Spinal cord (tissue), 10 donors: ENCODE measurements around the gene FAM168B. TPM values are rescaled to one million over a fixed set of nuclear protein-coding genes. Genes with fewer than 3 reads are reported as not detected.
"Not testable (repeated sequence)": the region's sequence is repeated elsewhere in the genome, so short reads cannot be mapped to it uniquely, and the experiment has no call there.

ENCODE experiments used
- DNase-seq, 6 donors: peaks; one replicate each; pipeline versions ENCODE4 v3.0.0 to v3.0.0-alpha.2; 2013 to 2015; ENCODE audit warnings: low spot score in 6 of 6, low read depth in 4 of 6
- H3K27ac ChIP-seq: one replicate; pipeline ENCODE4 v1.5.1; 2013; ENCODE audit warnings: low read depth, low read length, control low read depth
- H3K27me3 ChIP-seq: one replicate; pipeline ENCODE4 v1.6.1; 2013; ENCODE audit warnings: low read length; ENCODE audit not compliant: control insufficient read depth, insufficient read depth
- H3K36me3 ChIP-seq: one replicate; pipeline ENCODE4 v1.6.1; 2013; ENCODE audit warnings: low read length; ENCODE audit not compliant: control insufficient read depth, insufficient read depth
- H3K4me1 ChIP-seq: one replicate; pipeline ENCODE4 v1.6.1; 2013; ENCODE audit warnings: low read length; ENCODE audit not compliant: control insufficient read depth, insufficient read depth
- H3K4me3 ChIP-seq: one replicate; pipeline ENCODE4 v1.5.1; 2013; ENCODE audit warnings: low read depth, low read length, control low read depth
- H3K9me3 ChIP-seq: one replicate; pipeline ENCODE4 v1.6.1; 2013; ENCODE audit warnings: low read length; ENCODE audit not compliant: control insufficient read depth, insufficient read depth
- WGBS: methylation state at CpG from one replicate; pipeline ENCODE4 v1.1.5; 2013; ENCODE audit warnings: missing lambda C conversion rate; ENCODE audit not compliant: insufficient coverage; 5-methylcytosine and 5-hydroxymethylcytosine counted together
- polyA plus RNA-seq, 2 donors: library from polyadenylated mRNA; unstranded; fragments of 120-200 nt; gene quantifications; one replicate each; pipeline ENCODE4 v1.2.1, GENCODE V29; 2013; ENCODE audit not compliant: insufficient read length in 2 of 2
- total RNA-seq, 2 donors: library from RNA; depleted of rRNA in 1 of 2; stranded (reverse); fragments of 120-200 nt in 1 of 2; fragments of >200 nt in 1 of 2; gene quantifications; one replicate each; pipeline versions ENCODE4 v1.2.3 to v1.2.4, GENCODE V29; 2013 to 2014
- donor health status: healthy.

FAM168B gene
- total and polyA plus RNA-seq, 4 donors, result 76.0 to 172 (median 133) TPM

DNA sequence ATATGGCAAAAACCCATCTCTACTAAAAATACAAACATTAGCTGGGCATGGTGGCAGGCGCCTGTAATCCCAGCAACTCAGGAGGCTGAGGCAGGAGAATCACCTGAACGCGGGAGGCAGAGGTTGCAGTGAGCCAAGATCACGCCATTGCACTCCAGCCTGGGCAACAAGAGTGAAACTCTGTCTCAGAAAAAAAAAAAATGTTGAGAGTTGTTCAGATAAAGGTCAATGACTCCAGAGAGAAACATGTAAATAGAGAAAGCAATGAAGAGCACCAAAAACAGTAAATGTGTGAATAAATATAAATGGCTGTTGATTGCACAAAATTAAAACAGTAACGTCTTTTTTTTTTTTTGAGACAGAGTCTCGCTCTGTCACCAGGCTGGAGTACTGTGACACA is 13.3 kb downstream of the FAM168B start:
- peaks cover 49% of the 10 kb centered on the region for H3K36me3 ChIP-seq
- H3K4me3 ChIP-seq, H3K4me1 ChIP-seq, H3K27ac ChIP-seq, DNase-seq, H3K27me3 ChIP-seq, H3K9me3 ChIP-seq: not testable (repeated sequence)
- WGBS, result 91% methylated on average over 6 of the region's 6 CpGs

DNA sequence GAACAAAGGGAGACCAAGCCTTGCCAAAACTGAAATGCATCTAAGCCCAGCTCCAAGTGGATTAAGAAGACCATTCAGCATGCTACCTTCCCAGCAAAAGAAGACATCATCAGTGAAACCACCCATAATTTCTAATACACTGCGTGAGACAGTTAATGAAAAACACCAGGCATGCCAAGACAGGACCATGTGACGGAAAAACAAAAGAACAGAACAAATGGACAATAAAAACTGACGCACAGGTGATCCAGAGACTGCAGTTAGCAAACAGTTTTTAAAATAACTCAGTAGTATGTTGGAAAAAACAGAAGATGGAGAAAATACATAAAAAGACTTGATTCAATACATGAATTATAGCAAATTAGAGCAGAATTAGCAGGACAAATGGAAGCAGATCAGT is 15.3 kb downstream of the FAM168B start:
- no peaks in the 10 kb centered on the region for H3K9me3 ChIP-seq
- no CpG with 5 or more reads among the region's 3 CpGs for WGBS

DNA sequence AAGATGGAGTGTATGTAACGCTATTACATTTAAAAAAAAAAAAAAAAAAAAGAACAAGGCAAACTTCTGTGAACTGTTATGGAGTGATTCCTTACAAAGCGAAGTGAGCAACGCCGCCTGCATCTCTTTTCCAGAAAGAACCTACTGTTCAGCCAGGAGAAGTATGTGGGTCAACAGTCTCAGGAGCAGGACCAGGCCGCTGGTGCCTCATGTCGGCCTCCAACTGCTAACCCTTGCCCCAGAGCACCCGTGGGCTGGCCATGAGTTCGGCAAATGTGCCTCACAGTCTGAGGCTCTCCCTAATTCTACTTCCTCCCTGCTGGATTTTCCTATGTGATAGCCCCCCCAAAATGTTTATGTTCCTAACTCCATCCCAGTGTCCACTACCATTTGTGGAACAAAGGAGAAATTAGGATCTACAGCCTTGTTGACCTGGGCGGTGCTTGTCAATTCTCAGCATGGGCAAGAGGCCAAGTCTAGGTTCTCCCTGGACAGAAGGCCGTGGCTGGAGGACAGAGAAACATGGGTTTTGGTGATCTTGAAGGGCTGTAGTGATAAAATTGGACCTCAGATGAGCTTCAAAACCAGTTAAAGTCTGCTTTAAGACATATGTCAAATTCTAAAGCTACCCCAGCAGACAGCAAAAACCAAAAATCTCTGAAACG is 15.9 kb downstream of the FAM168B start:
- 94% methylated on average over 9 of the region's 11 CpGs for WGBS
- H3K9me3 ChIP-seq, result no peaks in the 10 kb centered on the region
- no peak overlapping the region for H3K4me3 ChIP-seq
- no peaks in the 10 kb centered on the region for H3K27me3 ChIP-seq
- DNase-seq, result no peak
- no peak overlapping the region for H3K27ac ChIP-seq
- no peaks in the 10 kb centered on the region for H3K4me1 ChIP-seq
- peaks cover 63% of the 10 kb centered on the region for H3K36me3 ChIP-seq

More for the DNA sequence above, 15.3 kb downstream of the FAM168B start:
- Histone ChIP-seq H3K27me3 (no peaks in the 10 kb centered on the region), H3K36me3 (peaks cover 60% of the 10 kb centered on the region), H3K4me1 (no peaks in the 10 kb centered on the region), H3K4me3 (no peak overlapping the region), H3K27ac (no peak overlapping the region)
- no peak for DNase-seq

DNA sequence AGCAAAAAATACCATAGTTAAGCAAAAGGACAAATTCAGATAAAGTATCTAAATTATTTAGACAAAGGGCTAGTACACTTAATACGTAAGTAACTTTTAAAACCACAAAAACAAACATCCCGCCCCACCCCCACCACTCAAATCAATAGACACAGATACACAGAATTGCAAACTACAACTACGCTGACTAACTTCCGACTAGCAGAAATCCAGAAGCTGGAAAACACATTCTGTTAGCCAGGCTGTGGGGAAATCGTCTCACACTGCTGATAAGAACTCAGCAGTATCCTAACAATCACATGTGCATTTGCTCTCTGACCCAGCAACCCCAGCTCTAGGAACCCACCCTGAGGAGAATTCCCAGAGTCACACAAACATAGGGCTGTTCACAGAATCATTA is 16.6 kb downstream of the FAM168B start:
- Histone ChIP-seq H3K9me3 (no peaks in the 10 kb centered on the region), H3K4me3 (no peak overlapping the region), H3K27ac (no peak overlapping the region), H3K36me3 (peaks cover 64% of the 10 kb centered on the region), H3K4me1 (no peaks in the 10 kb centered on the region), H3K27me3 (no peaks in the 10 kb centered on the region)
- no peak for DNase-seq
- WGBS, result 97% methylated on average over 4 of the region's 5 CpGs

DNA sequence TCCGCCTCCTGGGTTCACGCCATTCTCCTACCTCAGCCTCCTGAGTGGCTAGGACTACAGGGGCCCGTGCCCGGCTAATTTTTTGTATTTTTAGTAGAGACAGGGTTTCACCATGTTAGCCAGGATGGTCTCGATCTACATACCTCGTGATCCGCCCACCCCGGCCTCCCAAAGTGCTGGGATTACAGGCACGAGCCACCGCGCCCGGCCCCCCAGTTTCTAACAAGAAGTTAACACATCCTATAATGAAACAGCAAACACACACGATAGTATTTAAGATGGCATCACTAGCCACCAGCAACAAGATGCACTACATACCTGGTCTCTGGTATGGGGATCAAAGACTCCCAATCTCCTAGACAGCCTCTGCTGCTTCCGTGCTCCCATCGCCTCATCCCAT is 17.7 kb downstream of the FAM168B start:
- not testable (repeated sequence) for H3K4me1 ChIP-seq, H3K4me3 ChIP-seq, H3K9me3 ChIP-seq, H3K27ac ChIP-seq, DNase-seq, H3K27me3 ChIP-seq
- H3K36me3 ChIP-seq, result peaks cover 58% of the 10 kb centered on the region
- WGBS, result 94% methylated on average over 3 of the region's 15 CpGs

DNA sequence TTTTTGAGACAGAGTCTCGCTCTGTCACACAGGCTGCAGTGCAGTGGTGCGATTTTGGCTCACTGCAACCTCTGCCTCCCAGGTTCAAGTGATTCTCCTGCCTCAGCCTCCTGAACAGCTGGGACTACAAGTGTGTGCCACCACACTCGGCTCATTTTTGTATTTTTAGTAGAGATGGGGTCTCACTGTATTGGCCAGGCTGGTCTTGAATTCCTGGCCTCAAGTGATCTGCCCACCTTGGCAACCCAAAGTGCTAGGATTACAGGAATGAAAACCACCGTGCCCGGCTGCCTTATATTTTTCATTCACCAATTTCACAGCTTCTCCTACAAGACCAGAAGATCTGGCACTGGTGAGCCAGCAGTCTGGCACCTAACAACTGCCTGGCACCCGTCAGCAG is 25.1 kb downstream of the FAM168B start:
- H3K36me3 ChIP-seq, result peaks cover 25% of the 10 kb centered on the region
- 100% methylated on average over 6 of the region's 6 CpGs for WGBS
- not testable (repeated sequence) for H3K27ac ChIP-seq, H3K4me1 ChIP-seq, H3K4me3 ChIP-seq, H3K9me3 ChIP-seq, DNase-seq, H3K27me3 ChIP-seq

DNA sequence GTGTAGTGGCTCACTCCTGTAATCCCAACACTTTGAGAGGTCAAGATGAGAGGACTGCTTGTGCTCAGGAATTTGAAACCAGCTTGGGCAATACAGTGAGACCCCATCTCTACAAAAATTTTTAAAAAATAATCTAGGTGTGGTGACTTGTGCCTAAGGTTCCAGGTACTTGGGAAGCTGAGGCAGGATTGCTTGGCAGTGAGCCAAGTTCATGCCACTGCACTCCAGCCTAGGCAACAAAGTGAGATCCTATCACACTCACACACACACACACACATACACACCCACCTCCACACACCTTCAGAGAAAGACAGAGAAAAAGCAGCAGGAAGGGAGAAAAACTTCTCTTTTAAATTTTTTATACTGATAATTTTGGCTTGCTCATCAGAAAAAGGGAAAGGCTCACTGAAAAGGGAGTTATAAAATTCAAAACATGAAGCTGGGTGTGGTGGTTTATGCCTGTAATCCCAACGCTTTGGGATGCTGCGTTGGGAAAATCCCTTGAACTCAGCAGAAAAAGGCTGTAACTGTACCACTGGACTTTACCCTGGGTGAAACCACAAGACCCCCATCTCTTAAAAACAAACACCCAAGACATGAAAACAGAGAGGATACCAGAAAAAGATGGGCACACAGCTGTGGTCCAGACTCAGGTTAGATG is 25.7 kb downstream of the FAM168B start:
- peaks cover 24% of the 10 kb centered on the region for H3K36me3 ChIP-seq
- H3K4me1 ChIP-seq, result peaks cover 7% of the 10 kb centered on the region
- no peaks in the 10 kb centered on the region for H3K9me3 ChIP-seq
- no peak for DNase-seq
- H3K27ac ChIP-seq, result no peak overlapping the region
- no peak overlapping the region for H3K4me3 ChIP-seq
- WGBS, result 82% methylated on average over 2 of the region's 2 CpGs
- H3K27me3 ChIP-seq, result no peaks in the 10 kb centered on the region

DNA sequence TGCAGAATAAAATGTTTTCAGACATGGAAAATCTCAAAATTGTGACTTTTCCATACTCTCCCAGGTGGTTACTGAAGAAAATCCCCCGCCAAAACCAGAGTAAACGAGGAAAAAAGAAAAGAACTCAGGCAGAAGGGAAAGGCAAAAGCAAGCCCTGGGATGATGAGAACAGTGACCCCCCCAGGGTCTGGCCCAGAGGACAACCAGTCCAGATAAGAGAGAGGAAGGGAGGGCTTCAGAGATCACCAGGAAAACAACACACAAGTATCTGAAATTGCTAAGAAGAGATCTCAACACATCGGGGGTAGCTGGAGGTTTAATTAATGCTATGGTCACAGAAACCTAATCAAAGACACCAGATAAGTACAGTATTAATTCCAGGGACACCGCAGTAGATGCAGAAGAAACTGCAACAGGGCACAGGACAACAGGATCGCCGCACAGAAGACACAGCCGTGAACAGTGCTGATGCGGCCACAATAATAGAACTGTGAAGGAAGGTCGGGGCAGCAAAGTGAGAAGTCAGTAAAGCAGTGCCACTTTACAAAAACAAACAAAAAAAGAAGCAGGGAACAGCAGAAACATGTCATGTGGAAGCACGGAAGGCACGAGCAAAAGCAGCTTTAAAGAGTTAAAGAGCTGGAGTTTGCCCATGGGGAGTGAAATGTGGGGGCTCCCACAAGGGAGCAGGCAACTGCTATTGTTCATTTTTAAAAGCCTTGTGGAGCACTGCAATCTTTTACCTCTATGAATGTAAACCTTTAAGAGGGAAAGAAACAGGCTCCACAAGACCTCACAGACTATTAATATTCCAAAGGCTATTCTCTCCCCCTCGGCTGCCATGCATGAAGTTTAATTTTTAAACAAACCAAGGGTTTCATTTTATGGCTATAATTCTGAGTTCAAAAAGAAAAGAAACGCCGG is 28.4 kb downstream of the FAM168B start:
- peaks cover 11% of the 10 kb centered on the region for H3K4me1 ChIP-seq
- no peaks in the 10 kb centered on the region for H3K27me3 ChIP-seq
- 33% methylated on average over 8 of the region's 14 CpGs for WGBS
- peaks cover 20% of the 10 kb centered on the region for H3K36me3 ChIP-seq
- DNase-seq, result no peak
- no peaks in the 10 kb centered on the region for H3K9me3 ChIP-seq
- no peak overlapping the region for H3K27ac ChIP-seq
- H3K4me3 ChIP-seq, result no peak overlapping the region

DNA sequence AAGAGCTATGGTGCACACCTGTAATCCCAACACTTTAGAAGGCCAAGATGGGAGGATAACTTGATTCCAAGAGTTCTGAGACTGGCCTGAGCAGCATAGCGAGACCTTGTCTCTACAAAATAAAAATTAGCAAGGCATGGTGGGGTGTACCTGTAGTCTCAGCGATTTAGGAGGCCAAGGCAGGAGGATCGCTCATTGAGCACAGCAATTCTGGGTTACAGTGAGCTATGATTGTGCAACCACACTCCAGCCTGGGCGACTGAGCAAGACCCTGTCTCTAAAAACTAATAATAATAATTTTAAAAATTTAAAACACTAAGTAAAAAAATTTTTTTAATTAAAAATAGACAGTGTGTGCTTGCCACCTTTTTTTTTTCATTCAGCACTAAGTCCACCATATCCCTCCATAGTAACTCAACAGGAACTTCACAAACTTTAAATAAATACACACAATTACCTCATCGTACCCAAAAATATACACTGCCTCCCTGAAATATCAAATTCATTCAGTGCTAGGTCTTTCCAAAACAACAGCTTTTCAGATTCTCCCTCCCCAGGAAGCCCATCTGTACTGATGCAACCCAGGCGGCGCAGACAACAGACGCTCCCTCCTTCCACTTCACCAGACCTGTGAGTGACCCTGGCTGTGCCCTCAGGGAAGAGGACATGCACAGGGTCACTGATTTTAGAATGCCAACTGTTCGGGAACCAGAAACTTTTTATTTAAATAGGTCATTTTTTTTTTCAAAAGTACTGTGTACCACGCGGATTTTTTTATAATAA is 29.6 kb downstream of the FAM168B start:
- peaks cover 17% of the 10 kb centered on the region for H3K4me1 ChIP-seq
- 78% methylated on average over 5 of the region's 11 CpGs for WGBS
- H3K27me3 ChIP-seq, result no peaks in the 10 kb centered on the region
- H3K36me3 ChIP-seq, result peaks cover 16% of the 10 kb centered on the region
- H3K9me3 ChIP-seq, result no peaks in the 10 kb centered on the region
- no peak overlapping the region for H3K4me3 ChIP-seq
- no peak overlapping the region for H3K27ac ChIP-seq
- DNase-seq, result no peak
